GM19395 (cell line): ENCODE measurements around the gene MRPS18C.

Experiments used
- ATAC-seq: cut with Tn5 transposase; IDR thresholded peaks from one replicate; pipeline ENCODE4 v1.9.1; 2021; ENCODE audit warnings: mild to moderate bottlenecking, moderate library complexity; ENCODE audit not compliant: unreplicated experiment

The MRPS18C gene

DNA sequence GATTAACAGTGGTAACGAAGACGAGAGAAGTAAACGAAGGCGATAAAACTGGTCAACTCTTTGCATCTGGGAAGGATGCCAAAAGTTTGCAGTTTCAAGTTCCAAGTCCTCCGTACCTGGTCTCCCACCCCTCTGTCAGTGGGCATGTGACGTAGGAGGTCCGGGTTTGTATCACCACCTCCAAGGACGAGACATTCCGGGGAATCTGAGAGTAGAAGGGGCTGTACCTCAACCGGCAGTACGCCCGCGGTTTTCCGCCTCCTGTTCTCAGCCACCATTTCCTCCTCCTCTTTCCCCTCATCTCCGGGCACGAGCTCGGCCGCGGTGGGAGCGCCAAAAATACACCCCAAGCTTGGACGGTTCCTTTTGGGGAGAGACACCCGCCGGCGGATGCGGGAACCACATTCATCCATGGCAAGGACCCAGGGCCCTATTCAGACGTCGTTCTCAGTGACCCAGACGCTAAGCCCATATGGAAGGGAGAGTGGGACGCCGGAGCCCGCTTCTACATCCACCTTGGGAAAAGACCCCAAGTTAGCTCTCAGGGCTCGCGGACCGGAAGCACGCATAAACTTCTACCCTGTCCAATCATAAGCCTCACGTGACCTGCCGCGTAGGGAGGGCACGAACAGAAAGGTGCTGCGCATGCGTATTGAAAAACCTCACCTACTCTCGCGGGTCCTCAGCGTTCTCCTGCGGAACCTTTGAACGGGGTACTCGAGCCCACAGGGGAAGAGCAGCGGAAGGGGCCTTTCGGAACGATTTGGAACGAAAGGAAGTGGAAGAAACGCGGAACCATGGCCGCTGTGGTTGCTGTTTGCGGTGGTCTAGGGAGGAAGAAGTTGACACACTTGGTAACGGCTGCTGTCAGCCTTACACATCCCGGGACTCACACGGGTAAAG is at the start of gene MRPS18C, which contains the start of gene HELQ:
Gene MRPS18C, plus strand, starts transcription at position 778 of the 903 bp plus-strand sequence. Its CDS starts 20 bp downstream, at position 798.
Gene HELQ, minus strand, starts transcription at position 543 of the 903 bp plus-strand sequence. Its CDS starts 130 bp downstream, at position 413.
- ATAC-seq = peak; percentile 96

GRCh38 chr4:83408908-83409307 is 47.0 kb upstream of the MRPS18C start:
- ATAC-seq = no peak

DNA sequence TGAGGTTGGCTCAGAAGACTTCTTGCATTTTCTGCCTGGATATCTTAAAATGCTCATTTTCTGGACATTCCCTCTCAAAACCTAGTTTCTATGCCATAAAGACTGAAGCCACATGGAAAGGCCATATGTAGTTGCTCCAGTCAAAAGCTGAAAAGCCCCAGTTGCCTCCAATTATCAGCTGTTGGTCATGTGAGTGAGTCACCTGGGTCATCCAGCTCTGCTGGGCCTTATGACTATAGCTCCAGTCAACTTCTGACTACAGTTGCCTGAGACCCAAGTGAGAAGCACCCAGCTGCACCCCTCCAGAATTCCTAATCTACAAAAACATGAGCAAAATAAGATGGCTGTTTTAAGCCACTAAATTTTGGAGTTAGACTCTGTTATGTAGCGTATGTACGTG is 42.2 kb upstream of the MRPS18C start:
- ATAC-seq = no peak

GRCh38 chr4:83417566-83417965 is 38.3 kb upstream of the MRPS18C start:
- ATAC-seq = no peak

GRCh38 chr4:83418211-83418610 is 37.6 kb upstream of the MRPS18C start:
- ATAC-seq = no peak

DNA sequence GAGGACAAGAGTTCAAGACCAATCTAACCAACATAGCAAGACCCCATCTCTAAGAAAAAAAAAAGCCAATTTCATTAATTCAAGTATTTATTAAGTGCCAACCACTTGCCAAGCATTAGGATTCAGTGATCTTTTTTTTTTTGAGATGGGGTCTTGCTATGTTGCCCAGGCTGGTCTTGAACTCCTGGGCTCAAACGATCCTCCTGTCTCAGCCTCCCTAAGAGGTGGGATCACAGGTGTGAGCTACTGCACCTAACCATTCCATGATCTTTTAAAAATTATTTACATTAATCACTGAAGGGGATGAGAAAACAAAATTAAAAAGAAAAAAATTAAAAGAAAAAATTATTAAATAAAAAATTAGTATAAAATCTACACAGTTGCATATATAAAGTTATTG is 24.7 kb upstream of the MRPS18C start:
- ATAC-seq = no peak

GRCh38 chr4:83436680-83437079 is 19.2 kb upstream of the MRPS18C start:
- no peak for ATAC-seq

GRCh38 chr4:83438719-83439118 is 17.1 kb upstream of the MRPS18C start:
- no peak for ATAC-seq

DNA sequence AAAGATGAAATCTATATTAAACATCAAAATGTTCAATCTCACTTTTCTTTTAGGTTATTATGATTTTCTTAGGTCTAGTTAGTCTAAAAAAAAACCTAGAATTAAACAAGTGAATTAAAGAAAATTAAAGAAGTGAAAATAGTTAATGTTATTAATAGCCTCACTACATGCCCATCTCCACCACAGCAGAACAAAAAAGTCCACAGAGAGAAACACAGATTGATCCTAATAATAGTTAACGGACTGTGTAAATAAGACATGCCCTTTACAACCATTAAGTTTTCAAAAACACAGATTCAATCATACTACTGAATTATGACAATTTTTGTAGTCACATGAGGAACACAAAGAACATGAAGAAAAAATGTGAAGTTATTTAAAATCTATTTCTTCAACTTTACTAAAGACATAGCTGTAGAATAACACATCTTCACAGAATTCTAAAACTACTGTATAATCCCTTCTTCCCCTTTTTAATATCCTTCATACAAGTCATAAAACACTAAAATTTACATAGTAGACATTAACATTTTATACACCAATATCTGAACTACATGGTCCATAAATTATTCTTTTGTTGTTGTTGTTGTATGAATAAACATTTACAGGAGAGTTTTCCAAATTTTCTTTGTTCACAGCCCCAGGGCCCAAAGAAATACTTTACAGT is 15.6 kb upstream of the MRPS18C start:
- ATAC-seq = no peak

- ATAC-seq = no peak
Measured at GRCh38 chr4:83440899-83441298, 15.0 kb upstream of the MRPS18C start.

GRCh38 chr4:83449009-83449408 is 6.8 kb upstream of the MRPS18C start:
- no peak for ATAC-seq

DNA sequence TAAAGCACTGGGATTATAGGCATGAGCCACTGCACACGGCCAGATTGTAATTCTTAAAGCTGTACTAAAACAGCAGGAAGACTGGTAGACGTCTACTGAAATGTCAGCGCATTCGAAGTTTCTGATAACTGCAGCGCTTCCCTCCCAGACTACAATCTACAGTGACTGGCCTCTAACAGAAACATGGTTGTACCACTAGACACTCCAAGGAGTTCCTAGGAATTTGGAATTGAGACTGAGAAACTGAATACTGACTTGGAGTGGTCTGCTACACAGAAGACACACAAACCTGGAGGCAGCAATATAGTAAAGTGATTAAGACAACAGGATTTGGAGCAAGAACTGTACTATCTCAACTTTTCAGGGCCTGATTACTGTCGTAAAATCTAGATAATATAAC is 1.2 kb upstream of the MRPS18C start:
- ATAC-seq = no peak

DNA sequence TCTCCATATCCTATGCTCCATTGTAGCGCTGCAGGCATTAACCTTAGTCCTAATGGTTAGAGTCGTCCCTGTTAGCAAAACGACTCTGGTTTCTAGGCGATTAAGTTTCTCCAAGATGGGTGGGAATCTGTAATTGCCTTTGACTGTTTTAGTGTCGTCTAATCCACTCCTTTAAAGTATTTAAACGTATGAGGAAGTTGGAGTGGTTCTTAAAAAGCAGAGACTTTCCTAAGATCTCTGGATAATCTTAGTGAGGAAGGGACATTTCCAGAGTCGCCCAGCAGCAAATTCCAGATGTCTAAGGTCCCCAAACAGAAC is 285 bp downstream of the MRPS18C start:
- no peak for ATAC-seq

DNA sequence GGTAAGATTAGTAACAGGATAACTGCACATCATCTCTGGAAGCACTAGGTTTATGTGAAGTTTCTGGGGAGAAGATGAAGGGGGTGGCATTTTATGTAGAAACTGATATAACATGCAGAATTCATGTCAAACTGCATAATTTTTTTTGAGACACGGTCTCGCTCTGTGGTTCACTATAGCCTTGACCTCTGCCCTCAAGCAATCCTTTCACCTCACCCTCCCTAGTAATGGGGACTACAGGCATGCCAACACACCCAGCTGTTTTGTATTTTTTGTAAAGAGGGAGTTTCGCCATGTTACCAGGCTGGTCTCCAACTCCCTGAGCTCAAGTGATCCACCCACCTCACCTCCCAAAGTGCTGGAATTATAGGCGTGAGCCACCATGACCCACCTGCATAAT is 17.6 kb downstream of the MRPS18C start:
- no peak for ATAC-seq

GRCh38 chr4:83473966-83474365 is 18.1 kb downstream of the MRPS18C start:
- ATAC-seq = no peak

- peak; percentile 96 for ATAC-seq
Measured at GRCh38 chr4:83484500-83485461, 28.9 kb downstream of the MRPS18C start, which contains the start of gene ABRAXAS1. Gene ABRAXAS1 (minus strand): TSS chr4:83485100. CDS start chr4:83485072, 28 bp downstream.

- no peak for ATAC-seq
Measured at GRCh38 chr4:83486457-83487129, 30.7 kb downstream of the MRPS18C start.

- no peak for ATAC-seq
Measured at GRCh38 chr4:83489711-83490326, 34.0 kb downstream of the MRPS18C start.

DNA sequence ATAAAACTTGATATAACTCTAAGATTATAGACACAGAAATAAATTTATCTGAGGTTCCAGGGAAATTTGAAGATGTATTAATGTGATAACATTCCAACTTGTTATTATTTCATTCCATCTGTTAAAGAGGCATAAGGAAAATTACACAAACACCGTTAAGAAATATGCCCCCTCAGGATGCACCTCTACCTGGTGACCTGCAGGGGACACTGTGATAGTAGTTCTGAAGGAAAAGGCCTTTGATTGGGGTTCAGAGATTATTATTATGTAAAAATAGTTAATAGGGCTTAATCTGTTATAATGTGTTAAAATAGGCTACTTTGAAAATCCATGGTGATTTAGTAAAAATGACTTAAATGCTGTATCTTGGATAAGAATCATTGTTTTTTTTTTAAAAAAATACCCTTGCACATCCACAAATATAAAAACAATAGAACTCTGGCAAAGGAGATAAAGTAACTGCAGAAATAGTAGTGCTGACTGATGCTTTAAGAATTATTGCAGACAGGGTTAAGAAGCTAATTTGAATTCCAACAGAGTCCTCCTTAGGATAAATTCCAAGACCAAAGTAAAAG is 35.1 kb downstream of the MRPS18C start:
- ATAC-seq = peak; percentile 85
